Neural cell (in vitro differentiated cells): ENCODE measurements around the gene CENPP. TPM values are rescaled to one million over a fixed set of nuclear protein-coding genes. Genes with fewer than 3 reads are reported as not detected.

Source experiments
- H2AFZ ChIP-seq: fragments of 200-600, 300-800 bp; sonication (generic), shearing (Covaris generic); 2 replicates; pipeline ENCODE4 v1.6.0; 2014; ENCODE audit warnings: low read depth, mild to moderate bottlenecking, antibody characterized with exemption, low read length, moderate library complexity
- H3F3A ChIP-seq: fragments of 200-600 bp; shearing (Covaris generic); 2 replicates; pipeline ENCODE4 v1.6.1; 2016; ENCODE audit warnings: mild to moderate bottlenecking, moderate library complexity, mixed read lengths, antibody characterized with exemption, low read length; ENCODE audit not compliant: insufficient read depth, poor library complexity, severe bottlenecking
- H3K27ac ChIP-seq: fragments of 200-600, 300-800 bp; sonication (generic), shearing (Covaris generic); 2 replicates; pipeline ENCODE4 v1.5.1; 2014; ENCODE audit warnings: mild to moderate bottlenecking, low read length, moderate library complexity
- H3K27me3 ChIP-seq: fragments of 300-800, 200-600 bp; sonication (generic), shearing (Covaris generic); 2 replicates; pipeline ENCODE4 v1.6.0; 2014; ENCODE audit warnings: mild to moderate bottlenecking, low read depth, low read length, moderate library complexity; ENCODE audit not compliant: insufficient read depth
- H3K36me3 ChIP-seq: fragments of 300-800, 200-600 bp; sonication (generic), shearing (Covaris generic); 2 replicates; pipeline ENCODE4 v1.5.1; 2014; ENCODE audit warnings: mild to moderate bottlenecking, antibody characterized with exemption, low read length, moderate library complexity; ENCODE audit not compliant: insufficient read depth
- H3K4me2 ChIP-seq: fragments of 300-800, 200-600 bp; sonication (generic), shearing (Covaris generic); 2 replicates; pipeline ENCODE4 v1.6.0; 2014; ENCODE audit warnings: mild to moderate bottlenecking, low read length
- H3K4me3 ChIP-seq: fragments of 300-800, 200-600 bp; sonication (generic), shearing (Covaris generic); 2 replicates; pipeline ENCODE4 v1.5.1; 2014; ENCODE audit warnings: mild to moderate bottlenecking, low read length, moderate library complexity
- H3K79me2 ChIP-seq: fragments of 200-600 bp; shearing (Covaris generic); replicated peaks from 2 replicates; pipeline ENCODE4 v1.6.0; 2014; ENCODE audit warnings: mild to moderate bottlenecking, low read length, moderate library complexity; ENCODE audit not compliant: insufficient read depth
- H3K9ac ChIP-seq: fragments of 300-800, 200-600 bp; sonication (generic), shearing (Covaris generic); 2 replicates; pipeline ENCODE4 v1.6.1; 2016; ENCODE audit warnings: mild to moderate bottlenecking, low read length, mixed read lengths
- H3K9me2 ChIP-seq: fragments of 200-600 bp; shearing (Covaris generic); 2 replicates; pipeline ENCODE4 v1.6.1; 2016; ENCODE audit warnings: mild to moderate bottlenecking, low read length, mixed read lengths; ENCODE audit not compliant: insufficient read depth
- H3K9me3 ChIP-seq: fragments of 200-600, 300-800 bp; sonication (generic), shearing (Covaris generic); 2 replicates; pipeline ENCODE4 v1.6.1; 2016; ENCODE audit warnings: mild to moderate bottlenecking, mixed run types, low read length, moderate library complexity, mixed read lengths
- H4K20me1 ChIP-seq: fragments of 200-600 bp; shearing (Covaris generic); 2 replicates; pipeline ENCODE4 v1.6.1; 2016; ENCODE audit warnings: mild to moderate bottlenecking, mixed run types; ENCODE audit not compliant: insufficient read depth
- CTCF ChIP-seq: fragments of 450-650 bp; IDR thresholded peaks from 2 replicates; pipeline ENCODE4 v1.5.1; 2014; ENCODE audit warnings: antibody characterized with exemption, mild to moderate bottlenecking, moderate library complexity; ENCODE audit not compliant: poor library complexity, severe bottlenecking
- EP300 ChIP-seq: fragments of 450-650 bp; conservative IDR thresholded peaks from 2 replicates; pipeline ENCODE4 v1.6.1; 2014; ENCODE audit warnings: antibody characterized with exemption, mild to moderate bottlenecking, moderate library complexity; ENCODE audit not compliant: poor library complexity, severe bottlenecking
- EZH2 ChIP-seq: fragments of 200-600, 300-800 bp; shearing (Covaris generic), sonication (generic); IDR thresholded peaks from 2 replicates; pipeline ENCODE4 v1.6.1; 2014; ENCODE audit warnings: antibody characterized with exemption, low read length, borderline replicate concordance, mild to moderate bottlenecking; ENCODE audit not compliant: insufficient read depth, poor library complexity, severe bottlenecking
- MXI1 ChIP-seq: fragments of 450-650 bp; conservative IDR thresholded peaks from 2 replicates; pipeline ENCODE4 v1.6.1; 2014; ENCODE audit warnings: antibody characterized with exemption, mild to moderate bottlenecking; ENCODE audit not compliant: poor library complexity, severe bottlenecking
- POLR2AphosphoS5 ChIP-seq: IDR thresholded peaks from 2 replicates; pipeline ENCODE4 v1.6.1; 2012
- RAD21 ChIP-seq: fragments of 450-650 bp; conservative IDR thresholded peaks from 2 replicates; pipeline ENCODE4 v1.6.1; 2014; ENCODE audit warnings: antibody characterized with exemption, mild to moderate bottlenecking, moderate library complexity
- REST ChIP-seq: IDR thresholded peaks from 2 replicates; pipeline ENCODE4 v1.6.1; 2012; ENCODE audit warnings: borderline replicate concordance
- SMC3 ChIP-seq: fragments of 450-650 bp; conservative IDR thresholded peaks from 2 replicates; pipeline ENCODE4 v1.6.1; 2014; ENCODE audit warnings: antibody characterized with exemption, mild to moderate bottlenecking, moderate library complexity; ENCODE audit not compliant: poor library complexity
- TAF1 ChIP-seq: IDR thresholded peaks from 2 replicates; pipeline ENCODE4 v1.6.1; 2012; ENCODE audit warnings: low read depth
- polyA plus RNA-seq: library from polyadenylated mRNA; depleted of rRNA; stranded (reverse); fragments of >200 nt; gene quantifications from 2 replicates; pipeline ENCODE4 v1.2.3, GENCODE V29; 2014

CENPP gene
- polyA plus RNA-seq, 1 donor from 2014 or later = 5.0 TPM

- no peaks in the 10 kb centered on the region for H3K9me2 ChIP-seq
- no peak overlapping the region for H3K4me2 ChIP-seq
- H2AFZ ChIP-seq = no peak overlapping the region
- H3K9ac ChIP-seq = no peak overlapping the region
- H3K9me3 ChIP-seq = no peaks in the 10 kb centered on the region
- H4K20me1 ChIP-seq = no peaks in the 10 kb centered on the region
- no peaks in the 10 kb centered on the region for H3K79me2 ChIP-seq
- TF ChIP-seq EP300 = no peak
- no peak for TF ChIP-seq SMC3
- no peaks in the 10 kb centered on the region for H3K27me3 ChIP-seq
- H3K4me3 ChIP-seq = no peak overlapping the region
- no peak overlapping the region for H3K27ac ChIP-seq
- H3F3A ChIP-seq = no peaks in the 10 kb centered on the region
- H3K36me3 ChIP-seq = no peaks in the 10 kb centered on the region
Measured at GRCh38 chr9:92614763-92615461, 289.2 kb downstream of the CENPP start.

DNA sequence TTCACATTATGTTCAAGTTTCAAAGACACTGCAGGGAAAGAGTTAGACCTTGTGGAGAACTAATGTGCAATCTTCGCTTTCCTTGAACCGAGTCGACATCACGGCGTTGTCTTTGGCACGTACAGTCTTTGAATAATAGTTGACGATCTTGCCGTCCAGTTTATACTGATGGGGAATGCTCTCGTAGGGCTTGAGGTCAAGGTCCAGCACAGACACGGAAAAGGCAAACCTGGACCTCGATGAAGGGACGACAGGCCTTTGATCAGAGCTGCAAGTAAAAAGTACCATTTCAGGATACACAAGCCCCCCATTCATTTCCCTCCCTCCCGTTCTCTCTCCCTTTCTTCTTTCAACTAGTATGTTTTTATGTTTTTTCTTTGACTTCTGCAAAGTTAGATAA lies 290.0 kb downstream of the CENPP start:
- Histone ChIP-seq H2AFZ (no peak overlapping the region), H3F3A (no peaks in the 10 kb centered on the region), H3K9me2 (no peaks in the 10 kb centered on the region), H3K9me3 (no peaks in the 10 kb centered on the region), H3K9ac (no peak overlapping the region), H4K20me1 (no peaks in the 10 kb centered on the region), H3K27me3 (no peaks in the 10 kb centered on the region), H3K4me3 (no peak overlapping the region), H3K27ac (no peak overlapping the region), H3K79me2 (no peaks in the 10 kb centered on the region), H3K4me2 (no peak overlapping the region), H3K36me3 (no peaks in the 10 kb centered on the region)
- TF ChIP-seq RAD21 = no peak
- no peak for TF ChIP-seq CTCF
- TF ChIP-seq EP300 = no peak
- TF ChIP-seq EZH2 = no peak
- no peak for TF ChIP-seq TAF1
- TF ChIP-seq MXI1 = no peak
- no peak for TF ChIP-seq POLR2AphosphoS5
- TF ChIP-seq SMC3 = no peak
- no peak for TF ChIP-seq REST
